ENCODE data around the gene SOCS1.
"Not testable (repeated sequence)": the region's sequence is repeated elsewhere in the genome, so short reads cannot be mapped to it uniquely, and the experiment has no call there.

SOCS1 gene

GRCh38 chr16:11255737-11256660, at the start of gene SOCS1:
TSS of gene SOCS1 (minus strand) at chr16:11256204. CDS start at chr16:11255478, 726 bp downstream.
- DNase-seq: peak; percentile 88

- DNase-seq: no peak
Measured at GRCh38 chr16:11303405-11304138, 47.6 kb upstream of the SOCS1 start.

- no peak for DNase-seq
Measured at GRCh38 chr16:11302977-11303376, 47.0 kb upstream of the SOCS1 start.

GRCh38 chr16:11301645-11302501, 45.9 kb upstream of the SOCS1 start:
- DNase-seq: no peak

- no peak for DNase-seq
Measured at GRCh38 chr16:11300560-11300892, 44.5 kb upstream of the SOCS1 start.

GRCh38 chr16:11299865-11300559, 44.0 kb upstream of the SOCS1 start:
- no peak for DNase-seq

- DNase-seq: not testable (repeated sequence)
Measured at GRCh38 chr16:11298950-11299547, 43.0 kb upstream of the SOCS1 start.

- no peak for DNase-seq
Measured at GRCh38 chr16:11298143-11298900, 42.3 kb upstream of the SOCS1 start.

GRCh38 chr16:11297492-11298142, 41.6 kb upstream of the SOCS1 start:
- DNase-seq: peak; percentile 78

GRCh38 chr16:11296706-11297491, 40.9 kb upstream of the SOCS1 start:
- no peak for DNase-seq

GRCh38 chr16:11296351-11296705, 40.3 kb upstream of the SOCS1 start:
- no peak for DNase-seq

- DNase-seq: no peak
Measured at GRCh38 chr16:11295672-11296071, 39.7 kb upstream of the SOCS1 start.

- DNase-seq: no peak
Measured at GRCh38 chr16:11292076-11292748, 36.2 kb upstream of the SOCS1 start.

GRCh38 chr16:11291091-11291703, 35.2 kb upstream of the SOCS1 start:
- DNase-seq: no peak

- no peak for DNase-seq
Measured at GRCh38 chr16:11290102-11290893, 34.3 kb upstream of the SOCS1 start.

- DNase-seq: not testable (repeated sequence)
Measured at GRCh38 chr16:11289696-11290095, 33.7 kb upstream of the SOCS1 start.

GRCh38 chr16:11289202-11289601, 33.2 kb upstream of the SOCS1 start:
- DNase-seq: no peak

- DNase-seq: no peak
Measured at GRCh38 chr16:11285842-11286241, 29.8 kb upstream of the SOCS1 start.

All from midbrain (tissue), 1 donor.